Effector memory CD4-positive, alpha-beta T cell (primary cell): Measurements from ENCODE around the gene PLAC8.
"Not testable (repeated sequence)": the region's sequence is repeated elsewhere in the genome, so short reads cannot be mapped to it uniquely, and the experiment has no call there.

Experiments used
- DNase-seq, 3 donors: peaks; one replicate each; pipeline ENCODE4 v3.0.0-alpha.2; 2020
- H3K27ac ChIP-seq: 2 replicates; pipeline ENCODE4 v1.7.0; 2013; ENCODE audit warnings: mild to moderate bottlenecking, low read length, moderate library complexity; ENCODE audit not compliant: insufficient read depth, poor library complexity, severe bottlenecking
- H3K27me3 ChIP-seq: replicated peaks from 2 replicates; pipeline ENCODE4 v1.7.0; 2013; ENCODE audit warnings: mild to moderate bottlenecking, low read length; ENCODE audit not compliant: insufficient read depth, control insufficient read depth, poor library complexity, severe bottlenecking
- H3K36me3 ChIP-seq: 2 replicates; pipeline ENCODE4 v1.7.0; 2013; ENCODE audit warnings: mild to moderate bottlenecking, low read length, moderate library complexity; ENCODE audit not compliant: control insufficient read depth, insufficient read depth
- H3K4me1 ChIP-seq: 2 replicates; pipeline ENCODE4 v1.7.0; 2013; ENCODE audit warnings: low read length, mild to moderate bottlenecking; ENCODE audit not compliant: control insufficient read depth, insufficient read depth, poor library complexity, severe bottlenecking
- H3K4me3 ChIP-seq: 2 replicates; pipeline ENCODE4 v1.7.0; 2013; ENCODE audit warnings: low read length, low read depth, mild to moderate bottlenecking; ENCODE audit not compliant: insufficient read depth, poor library complexity, severe bottlenecking
- H3K9me3 ChIP-seq: 2 replicates; pipeline ENCODE4 v1.7.0; 2013; ENCODE audit warnings: mild to moderate bottlenecking, low read length, moderate library complexity; ENCODE audit not compliant: control insufficient read depth

PLAC8 gene

GRCh38 chr4:83112678-83113428, 1.7 kb downstream of the PLAC8 start:
- Histone ChIP-seq H3K27ac (peak overlapping the region; percentile 65), H3K36me3 (no peaks in the 10 kb centered on the region), H3K4me3 (peak overlapping the region; percentile 60), H3K9me3 (no peaks in the 10 kb centered on the region), H3K27me3 (no peaks in the 10 kb centered on the region), H3K4me1 (peaks cover 36% of the 10 kb centered on the region)
- DNase-seq = no peak

- Histone ChIP-seq H3K4me1 (peaks cover 36% of the 10 kb centered on the region), H3K36me3 (no peaks in the 10 kb centered on the region), H3K27me3 (no peaks in the 10 kb centered on the region), H3K9me3 (no peaks in the 10 kb centered on the region), H3K4me3 (peak overlapping the region; percentile 60), H3K27ac (peak overlapping the region; percentile 65)
- DNase-seq = no peak
Observed at GRCh38 chr4:83112231-83112630, 2.3 kb downstream of the PLAC8 start.

GRCh38 chr4:83111751-83112141, 2.8 kb downstream of the PLAC8 start:
- H3K4me1 ChIP-seq = peaks cover 36% of the 10 kb centered on the region
- H3K36me3 ChIP-seq, H3K27me3 ChIP-seq, H3K9me3 ChIP-seq, DNase-seq: not testable (repeated sequence)
- peak overlapping the region; percentile 81 for H3K27ac ChIP-seq
- peak overlapping the region; percentile 69 for H3K4me3 ChIP-seq

GRCh38 chr4:83110970-83111750, 3.4 kb downstream of the PLAC8 start:
- H3K27me3 ChIP-seq = no peaks in the 10 kb centered on the region
- peak overlapping the region; percentile 69 for H3K4me3 ChIP-seq
- peaks cover 36% of the 10 kb centered on the region for H3K4me1 ChIP-seq
- H3K27ac ChIP-seq = peak overlapping the region; percentile 81
- no peaks in the 10 kb centered on the region for H3K36me3 ChIP-seq
- H3K9me3 ChIP-seq = no peaks in the 10 kb centered on the region
- no peak for DNase-seq

- Histone ChIP-seq H3K27ac (peak overlapping the region; percentile 81), H3K27me3 (no peaks in the 10 kb centered on the region), H3K4me1 (peaks cover 35% of the 10 kb centered on the region), H3K4me3 (peak overlapping the region; percentile 69), H3K36me3 (peaks cover 3% of the 10 kb centered on the region), H3K9me3 (no peaks in the 10 kb centered on the region)
- DNase-seq = peak; percentile 73 to 77 (median 76)
Observed at GRCh38 chr4:83110223-83110945, 4.1 kb downstream of the PLAC8 start.

- H3K27ac ChIP-seq = peak overlapping the region; percentile 81
- no peaks in the 10 kb centered on the region for H3K9me3 ChIP-seq
- peak in 2 of 3 donors; percentile 24 for DNase-seq
- peaks cover 8% of the 10 kb centered on the region for H3K36me3 ChIP-seq
- no peaks in the 10 kb centered on the region for H3K27me3 ChIP-seq
- H3K4me1 ChIP-seq = peaks cover 29% of the 10 kb centered on the region
- H3K4me3 ChIP-seq = peak overlapping the region; percentile 69
Observed at GRCh38 chr4:83109480-83110222, 4.9 kb downstream of the PLAC8 start.

GRCh38 chr4:83108101-83108861, 6.2 kb downstream of the PLAC8 start:
- Histone ChIP-seq H3K4me3 (peak overlapping the region; percentile 69), H3K9me3 (no peaks in the 10 kb centered on the region), H3K27me3 (no peaks in the 10 kb centered on the region), H3K4me1 (peaks cover 29% of the 10 kb centered on the region), H3K36me3 (peaks cover 22% of the 10 kb centered on the region), H3K27ac (peak overlapping the region; percentile 81)
- no peak for DNase-seq

GRCh38 chr4:83107631-83108030, 6.9 kb downstream of the PLAC8 start:
- H3K27ac ChIP-seq = no peak overlapping the region
- no peak for DNase-seq
- no peaks in the 10 kb centered on the region for H3K9me3 ChIP-seq
- peaks cover 29% of the 10 kb centered on the region for H3K4me1 ChIP-seq
- no peak overlapping the region for H3K4me3 ChIP-seq
- peaks cover 23% of the 10 kb centered on the region for H3K36me3 ChIP-seq
- H3K27me3 ChIP-seq = no peaks in the 10 kb centered on the region

GRCh38 chr4:83104991-83105390, 9.5 kb downstream of the PLAC8 start:
- no peak overlapping the region for H3K27ac ChIP-seq
- peaks cover 14% of the 10 kb centered on the region for H3K4me1 ChIP-seq
- no peaks in the 10 kb centered on the region for H3K27me3 ChIP-seq
- H3K9me3 ChIP-seq = no peaks in the 10 kb centered on the region
- peaks cover 32% of the 10 kb centered on the region for H3K36me3 ChIP-seq
- no peak overlapping the region for H3K4me3 ChIP-seq
- no peak for DNase-seq
